Measurements from ENCODE around the gene CACNA1I. TPM values are rescaled to one million over a fixed set of nuclear protein-coding genes. Genes with fewer than 3 reads are reported as not detected.

CACNA1I gene
- total RNA-seq, 1 donor from 2014 or later, result 0.32 TPM

- DNase-seq (no peak), ATAC-seq (no peak)
- intact Hi-C loops (cut with DNase I), result no loop called here
- peaks cover 79% of the 10 kb centered on the region for H3K4me1 ChIP-seq
- no peak overlapping the region for H3K27ac ChIP-seq
- no peak for TF ChIP-seq CTCF (IDR thresholded peaks at IDR 0.05)
- H3K27me3 ChIP-seq, result no peaks in the 10 kb centered on the region
- no peaks in the 10 kb centered on the region for H3K9me3 ChIP-seq
- no peak overlapping the region for H3K4me3 ChIP-seq
- peaks cover 69% of the 10 kb centered on the region for H3K36me3 ChIP-seq
Measured at GRCh38 chr22:39525658-39525975, 44.9 kb upstream of the CACNA1I start.

GRCh38 chr22:39526736-39527171, 43.8 kb upstream of the CACNA1I start:
- Histone ChIP-seq H3K27ac (no peak overlapping the region), H3K4me3 (no peak overlapping the region), H3K27me3 (no peaks in the 10 kb centered on the region), H3K36me3 (peaks cover 65% of the 10 kb centered on the region), H3K9me3 (no peaks in the 10 kb centered on the region), H3K4me1 (peaks cover 88% of the 10 kb centered on the region)
- intact Hi-C loops (cut with DNase I), result no loop called here
- ATAC-seq (peak; percentile 1), DNase-seq (no peak)
- no peak for TF ChIP-seq CTCF (IDR thresholded peaks at IDR 0.05)

- DNase-seq (no peak), ATAC-seq (no peak)
- Histone ChIP-seq H3K36me3 (peaks cover 57% of the 10 kb centered on the region), H3K27ac (peak overlapping the region; percentile 6), H3K4me3 (no peak overlapping the region), H3K9me3 (no peaks in the 10 kb centered on the region), H3K4me1 (peaks cover 83% of the 10 kb centered on the region), H3K27me3 (no peaks in the 10 kb centered on the region)
- intact Hi-C loops (cut with DNase I), result no loop called here
- no peak for TF ChIP-seq CTCF (IDR thresholded peaks at IDR 0.05)
Measured at GRCh38 chr22:39527481-39527961, 43.0 kb upstream of the CACNA1I start.

GRCh38 chr22:39528080-39528661, 42.4 kb upstream of the CACNA1I start:
- Histone ChIP-seq H3K27ac (no peak overlapping the region), H3K4me1 (peaks cover 76% of the 10 kb centered on the region), H3K36me3 (peaks cover 51% of the 10 kb centered on the region), H3K27me3 (no peaks in the 10 kb centered on the region), H3K9me3 (no peaks in the 10 kb centered on the region), H3K4me3 (no peak overlapping the region)
- ATAC-seq, result no peak
- TF ChIP-seq CTCF (IDR thresholded peaks at IDR 0.05), result no peak
- intact Hi-C loops (cut with DNase I), result no loop called here
- no peak for DNase-seq

- Histone ChIP-seq H3K4me1 (peaks cover 69% of the 10 kb centered on the region), H3K27me3 (no peaks in the 10 kb centered on the region), H3K9me3 (no peaks in the 10 kb centered on the region), H3K27ac (peak overlapping the region; percentile 17), H3K36me3 (peaks cover 44% of the 10 kb centered on the region), H3K4me3 (no peak overlapping the region)
- peak; percentile 80 for ATAC-seq
- intact Hi-C loops (cut with DNase I), result no loop called here
- TF ChIP-seq CTCF (IDR thresholded peaks at IDR 0.05), result peak; percentile 97
- DNase-seq, result peak; percentile 95
Measured at GRCh38 chr22:39528681-39529486, 41.7 kb upstream of the CACNA1I start.
